ENCODE data around the gene EPS8. TPM values are rescaled to one million over a fixed set of nuclear protein-coding genes. Genes with fewer than 3 reads are reported as not detected.

The EPS8 gene
- total RNA-seq, 1 donor from 2014 or later, result 104 TPM

DNA sequence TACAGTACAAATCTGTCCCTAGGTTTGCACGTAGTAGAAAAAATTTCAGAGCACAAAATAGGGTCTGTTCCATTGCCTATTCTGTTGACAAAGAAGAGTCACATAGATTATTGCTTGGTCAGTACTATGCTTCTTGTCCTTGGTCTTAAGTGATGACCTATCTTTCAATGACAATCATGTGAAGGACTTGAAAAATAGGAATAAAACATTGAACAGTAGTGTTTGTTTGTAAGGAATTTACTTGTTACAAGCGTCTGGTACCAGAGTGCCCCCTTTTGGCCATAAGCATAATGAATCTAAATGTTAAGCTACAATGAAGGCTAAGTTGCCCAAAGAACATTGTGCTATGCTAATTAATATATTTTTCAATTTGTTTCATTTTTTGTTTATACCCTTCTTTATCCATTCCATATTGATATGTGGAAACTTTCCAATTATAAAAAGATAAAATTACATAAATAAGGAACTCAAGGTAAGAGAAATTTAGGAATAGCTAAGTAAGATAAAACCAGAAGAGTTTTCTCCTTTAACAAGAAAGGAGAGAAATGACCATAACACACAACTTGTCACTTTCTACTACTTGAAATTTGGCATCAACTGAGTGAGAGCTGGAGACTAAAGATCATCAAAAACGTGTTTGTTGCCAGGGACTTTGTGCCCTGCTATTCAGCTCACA, 204.7 kb downstream of the EPS8 start:
- intact Hi-C loops (cut with DNase I), result loop anchor here (5.0 kb wide), 1 partner anchor 307 kb away; no protein-coding TSS in a partner anchor
- no peak for DNase-seq (ENCODE audit: extremely low spot score in 2 of 2)
- no peaks in the 10 kb centered on the region for H3K4me1 ChIP-seq
- H3K27me3 ChIP-seq, result no peaks in the 10 kb centered on the region
- H3K36me3 ChIP-seq, result no peaks in the 10 kb centered on the region
- H3K9me3 ChIP-seq, result no peaks in the 10 kb centered on the region
- no peak overlapping the region for H3K4me3 ChIP-seq
- TF ChIP-seq POLR2AphosphoS5 (IDR thresholded peaks at IDR 0.05; ENCODE audit: insufficient read depth in 1 of 2, low read depth in 1 of 2) (no peak), POLR2A (IDR thresholded peaks at IDR 0.05) (no peak)
- TF ChIP-seq, protein P1, sequence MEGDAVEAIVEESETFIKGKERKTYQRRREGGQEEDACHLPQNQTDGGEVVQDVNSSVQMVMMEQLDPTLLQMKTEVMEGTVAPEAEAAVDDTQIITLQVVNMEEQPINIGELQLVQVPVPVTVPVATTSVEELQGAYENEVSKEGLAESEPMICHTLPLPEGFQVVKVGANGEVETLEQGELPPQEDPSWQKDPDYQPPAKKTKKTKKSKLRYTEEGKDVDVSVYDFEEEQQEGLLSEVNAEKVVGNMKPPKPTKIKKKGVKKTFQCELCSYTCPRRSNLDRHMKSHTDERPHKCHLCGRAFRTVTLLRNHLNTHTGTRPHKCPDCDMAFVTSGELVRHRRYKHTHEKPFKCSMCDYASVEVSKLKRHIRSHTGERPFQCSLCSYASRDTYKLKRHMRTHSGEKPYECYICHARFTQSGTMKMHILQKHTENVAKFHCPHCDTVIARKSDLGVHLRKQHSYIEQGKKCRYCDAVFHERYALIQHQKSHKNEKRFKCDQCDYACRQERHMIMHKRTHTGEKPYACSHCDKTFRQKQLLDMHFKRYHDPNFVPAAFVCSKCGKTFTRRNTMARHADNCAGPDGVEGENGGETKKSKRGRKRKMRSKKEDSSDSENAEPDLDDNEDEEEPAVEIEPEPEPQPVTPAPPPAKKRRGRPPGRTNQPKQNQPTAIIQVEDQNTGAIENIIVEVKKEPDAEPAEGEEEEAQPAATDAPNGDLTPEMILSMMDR (IDR thresholded peaks at IDR 0.05), result peak; percentile 37 to 48 (median 47)
- no peak overlapping the region for H3K27ac ChIP-seq

DNA sequence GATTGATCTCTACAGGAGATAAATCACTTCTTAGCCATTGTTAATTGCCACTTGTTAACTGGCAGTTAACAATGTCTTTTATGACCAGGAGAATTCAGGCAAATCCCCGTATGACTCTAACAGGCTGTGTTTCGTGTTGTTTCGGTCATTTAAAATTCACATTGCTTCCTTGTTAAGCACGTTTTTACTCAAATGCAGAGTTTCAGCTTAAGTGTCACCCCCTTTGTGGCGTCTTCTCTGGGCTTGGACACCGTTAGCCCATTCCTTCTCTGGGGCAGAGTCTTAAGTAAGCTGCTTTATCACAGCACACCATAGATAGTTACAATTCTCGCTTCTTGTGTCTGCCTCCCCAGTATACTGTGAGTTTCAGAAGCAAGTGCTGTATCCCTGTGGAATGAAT, 205.4 kb downstream of the EPS8 start:
- Histone ChIP-seq H3K9me3 (no peaks in the 10 kb centered on the region), H3K4me1 (no peaks in the 10 kb centered on the region), H3K36me3 (no peaks in the 10 kb centered on the region), H3K27me3 (no peaks in the 10 kb centered on the region), H3K27ac (no peak overlapping the region), H3K4me3 (no peak overlapping the region)
- intact Hi-C loops (cut with DNase I), result no loop called here
- TF ChIP-seq, protein P1 (IDR thresholded peaks at IDR 0.05), result no peak
- TF ChIP-seq POLR2AphosphoS5 (IDR thresholded peaks at IDR 0.05; ENCODE audit: insufficient read depth in 1 of 2, low read depth in 1 of 2), result no peak
- TF ChIP-seq POLR2A (IDR thresholded peaks at IDR 0.05), result no peak
- DNase-seq (ENCODE audit: extremely low spot score in 2 of 2), result no peak

DNA sequence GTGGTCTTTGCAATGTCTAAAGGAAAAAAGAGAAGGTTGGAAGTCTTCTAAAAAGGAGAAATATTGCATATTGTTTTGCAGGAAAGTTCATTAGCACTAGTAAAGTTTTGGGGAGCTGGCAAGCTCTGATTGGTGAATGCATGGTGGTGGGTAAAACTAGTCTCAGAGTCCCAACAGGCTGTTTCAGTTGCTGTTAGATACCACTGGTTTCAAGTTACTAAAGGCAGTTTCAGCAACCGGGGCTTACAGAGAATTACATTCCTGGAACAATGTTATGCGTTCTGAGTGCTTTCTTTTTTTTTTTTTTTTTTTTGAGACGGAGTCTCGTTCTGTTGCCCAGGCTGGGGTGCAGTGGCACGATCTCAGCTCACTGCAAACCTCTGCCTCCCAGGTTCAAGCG, 208.2 kb downstream of the EPS8 start:
- Histone ChIP-seq H3K4me1 (no peaks in the 10 kb centered on the region), H3K27ac (no peak overlapping the region), H3K9me3 (no peaks in the 10 kb centered on the region), H3K4me3 (no peak overlapping the region), H3K27me3 (no peaks in the 10 kb centered on the region), H3K36me3 (no peaks in the 10 kb centered on the region)
- intact Hi-C loops (cut with DNase I), result no loop called here
- no peak for TF ChIP-seq POLR2AphosphoS5 (IDR thresholded peaks at IDR 0.05; ENCODE audit: insufficient read depth in 1 of 2, low read depth in 1 of 2)
- no peak for TF ChIP-seq POLR2A (IDR thresholded peaks at IDR 0.05)
- TF ChIP-seq, protein P1 (IDR thresholded peaks at IDR 0.05), result no peak
- DNase-seq (ENCODE audit: extremely low spot score in 2 of 2), result no peak

DNA sequence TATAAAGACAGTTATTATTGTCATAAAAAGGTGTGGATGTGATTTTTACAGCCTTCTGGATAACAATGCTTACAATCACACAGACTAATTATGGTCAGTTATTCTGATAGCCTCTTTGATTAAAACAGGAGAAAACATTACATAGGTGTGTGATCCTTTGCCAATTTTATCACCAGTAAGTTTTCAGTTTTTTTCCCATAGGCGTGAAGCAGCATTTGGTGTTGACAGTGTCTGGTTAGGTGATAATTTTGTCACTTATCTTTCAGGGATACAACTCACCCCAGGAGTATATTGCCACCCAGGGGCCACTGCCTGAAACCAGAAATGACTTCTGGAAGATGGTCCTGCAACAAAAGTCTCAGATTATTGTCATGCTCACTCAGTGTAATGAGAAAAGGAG, 208.8 kb downstream of the EPS8 start:
- no peaks in the 10 kb centered on the region for H3K4me1 ChIP-seq
- H3K36me3 ChIP-seq, result no peaks in the 10 kb centered on the region
- no peak overlapping the region for H3K4me3 ChIP-seq
- H3K27ac ChIP-seq, result no peak overlapping the region
- no peaks in the 10 kb centered on the region for H3K27me3 ChIP-seq
- H3K9me3 ChIP-seq, result no peaks in the 10 kb centered on the region
- DNase-seq (ENCODE audit: extremely low spot score in 2 of 2), result no peak
- intact Hi-C loops (cut with DNase I), result no loop called here
- TF ChIP-seq POLR2AphosphoS5 (IDR thresholded peaks at IDR 0.05; ENCODE audit: insufficient read depth in 1 of 2, low read depth in 1 of 2) (no peak), POLR2A (IDR thresholded peaks at IDR 0.05) (no peak)
- TF ChIP-seq, protein P1 (IDR thresholded peaks at IDR 0.05), result no peak

All from vagina (tissue), 2 donors.